HG03565 (cell line): ENCODE measurements around the gene LDOC1.
"Not testable (repeated sequence)": the region's sequence is repeated elsewhere in the genome, so short reads cannot be mapped to it uniquely, and the experiment has no call there.

ENCODE experiments used
- ATAC-seq: cut with Tn5 transposase; IDR thresholded peaks from one replicate; pipeline ENCODE4 v1.9.1; 2021; ENCODE audit warnings: mild to moderate bottlenecking, moderate library complexity; ENCODE audit not compliant: unreplicated experiment

LDOC1 gene

GRCh38 chrX:141176586-141177451, at the start of gene LDOC1:
Gene LDOC1 (minus strand): TSS chrX:141177129. CDS start chrX:141177021, 108 bp downstream.
- no peak for ATAC-seq

GRCh38 chrX:141221611-141222010, 44.7 kb upstream of the LDOC1 start:
- no peak for ATAC-seq

GRCh38 chrX:141220342-141221008, 43.5 kb upstream of the LDOC1 start:
- no peak for ATAC-seq

GRCh38 chrX:141214196-141214595, 37.3 kb upstream of the LDOC1 start:
- ATAC-seq: no peak

GRCh38 chrX:141201962-141202361, 25.0 kb upstream of the LDOC1 start:
- ATAC-seq: no peak

- not testable (repeated sequence) for ATAC-seq
Observed at GRCh38 chrX:141188573-141188972, 11.6 kb upstream of the LDOC1 start.

- no peak for ATAC-seq
Observed at GRCh38 chrX:141185366-141185765, 8.4 kb upstream of the LDOC1 start.

- ATAC-seq: no peak
Observed at GRCh38 chrX:141183000-141183399, 6.1 kb upstream of the LDOC1 start.

- ATAC-seq: no peak
Observed at GRCh38 chrX:141180851-141181250, 3.9 kb upstream of the LDOC1 start.

GRCh38 chrX:141175786-141176185, 1.1 kb downstream of the LDOC1 start:
- no peak for ATAC-seq

- ATAC-seq: no peak
Observed at GRCh38 chrX:141164406-141164805, 12.5 kb downstream of the LDOC1 start.

- no peak for ATAC-seq
Observed at GRCh38 chrX:141158084-141158483, 18.8 kb downstream of the LDOC1 start.

GRCh38 chrX:141155231-141155630, 21.7 kb downstream of the LDOC1 start:
- not testable (repeated sequence) for ATAC-seq

- ATAC-seq: no peak
Observed at GRCh38 chrX:141142946-141143345, 34.0 kb downstream of the LDOC1 start.

GRCh38 chrX:141133272-141133671, 43.7 kb downstream of the LDOC1 start:
- ATAC-seq: no peak

- no peak for ATAC-seq
Observed at GRCh38 chrX:141127146-141127545, 49.8 kb downstream of the LDOC1 start.
